Large intestine (tissue), 3 donors: ENCODE measurements around the gene VIPR2. TPM values are rescaled to one million over a fixed set of nuclear protein-coding genes. Genes with fewer than 3 reads are reported as not detected.

Experiments
- DNase-seq, 2 donors: peaks; one replicate each; pipeline versions ENCODE4 v3.0.0 to v3.0.0-alpha.2; 2013
- H3K27ac ChIP-seq: one replicate; pipeline ENCODE4 v1.5.1; 2013; ENCODE audit warnings: low read length
- H3K27me3 ChIP-seq: 2 replicates; pipeline ENCODE4 v1.6.1; 2013; ENCODE audit warnings: low read length; ENCODE audit not compliant: control insufficient read depth, insufficient read depth
- H3K36me3 ChIP-seq: 2 replicates; pipeline ENCODE4 v1.6.1; 2013; ENCODE audit warnings: low read length; ENCODE audit not compliant: control insufficient read depth, insufficient read depth
- H3K4me1 ChIP-seq: one replicate; pipeline ENCODE4 v1.6.1; 2013; ENCODE audit warnings: low read length; ENCODE audit not compliant: control insufficient read depth, insufficient read depth
- H3K4me3 ChIP-seq: one replicate; pipeline ENCODE4 v1.5.1; 2013; ENCODE audit warnings: low read length
- H3K9me3 ChIP-seq: one replicate; pipeline ENCODE4 v1.6.1; 2013; ENCODE audit warnings: mild to moderate bottlenecking, low read depth, low read length, moderate library complexity; ENCODE audit not compliant: control insufficient read depth
- WGBS: methylation state at CpG from one replicate; pipeline ENCODE4 v1.1.5; 2013; ENCODE audit warnings: low lambda C conversion rate; ENCODE audit not compliant: insufficient coverage; 5-methylcytosine and 5-hydroxymethylcytosine counted together
- polyA plus RNA-seq: library from polyadenylated mRNA; unstranded; fragments of 120-200 nt; gene quantifications from one replicate; pipeline ENCODE4 v1.2.1, GENCODE V29; 2013

VIPR2 gene
- polyA plus RNA-seq, 1 donor = 1.4 TPM

- Histone ChIP-seq H3K27me3 (no peaks in the 10 kb centered on the region), H3K4me1 (no peaks in the 10 kb centered on the region), H3K9me3 (no peaks in the 10 kb centered on the region), H3K4me3 (no peak overlapping the region), H3K27ac (no peak overlapping the region), H3K36me3 (no peaks in the 10 kb centered on the region)
- WGBS = 100% methylated on average over 1 of the region's 17 CpGs
- DNase-seq = no peak
These were observed 69.0 kb downstream of the VIPR2 start for GRCh38 chr7:159075563-159076238.

GRCh38 chr7:159071260-159071659, 73.4 kb downstream of the VIPR2 start:
- no peak overlapping the region for H3K27ac ChIP-seq
- H3K4me1 ChIP-seq = peaks cover 2% of the 10 kb centered on the region
- no peak overlapping the region for H3K4me3 ChIP-seq
- no peak for DNase-seq
- no CpG with 5 or more reads among the region's 6 CpGs for WGBS
- no peaks in the 10 kb centered on the region for H3K9me3 ChIP-seq
- H3K36me3 ChIP-seq = no peaks in the 10 kb centered on the region
- no peaks in the 10 kb centered on the region for H3K27me3 ChIP-seq

DNA sequence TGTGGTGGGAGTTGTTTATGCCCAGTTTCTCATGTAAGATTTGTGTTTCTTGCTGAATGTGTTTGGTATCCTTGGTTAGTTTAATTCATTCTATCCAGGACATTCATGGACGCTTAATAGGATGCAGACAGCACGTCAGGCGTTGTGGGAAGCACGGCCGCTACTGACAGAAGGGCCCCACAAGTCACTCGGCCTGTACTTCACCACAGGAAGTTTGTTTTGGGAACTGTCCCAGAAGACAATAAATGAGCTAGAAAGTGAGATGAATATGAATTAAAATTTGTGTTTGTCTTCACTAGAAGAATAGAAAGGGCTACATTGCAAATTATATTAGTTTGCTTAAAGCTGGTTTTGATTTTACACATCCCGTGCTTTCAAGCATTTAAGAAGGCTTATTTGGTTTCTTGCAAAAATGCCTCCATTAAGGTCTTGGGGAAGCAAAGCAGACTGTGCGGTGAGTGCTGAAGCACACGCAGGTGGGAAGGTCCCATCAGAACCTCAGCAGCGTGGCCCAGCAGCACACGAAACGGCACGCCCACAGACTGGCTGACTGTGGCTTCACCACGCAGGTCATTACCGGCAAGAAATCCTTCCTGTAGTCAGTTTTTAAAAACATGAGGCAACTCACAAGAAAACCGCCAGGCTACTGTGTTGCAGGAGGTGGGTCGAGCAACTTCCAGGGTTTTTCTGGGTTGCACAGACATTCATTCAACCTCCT, 74.1 kb downstream of the VIPR2 start:
- DNase-seq = no peak
- Histone ChIP-seq H3K9me3 (no peaks in the 10 kb centered on the region), H3K4me3 (no peak overlapping the region), H3K4me1 (peaks cover 2% of the 10 kb centered on the region), H3K27ac (no peak overlapping the region), H3K27me3 (no peaks in the 10 kb centered on the region), H3K36me3 (no peaks in the 10 kb centered on the region)
- no CpG with 5 or more reads among the region's 17 CpGs for WGBS

- peak overlapping the region; percentile 17 for H3K27ac ChIP-seq
- H3K9me3 ChIP-seq = peaks cover 3% of the 10 kb centered on the region
- no peak for DNase-seq
- peaks cover 2% of the 10 kb centered on the region for H3K4me1 ChIP-seq
- no peak overlapping the region for H3K4me3 ChIP-seq
- H3K36me3 ChIP-seq = no peaks in the 10 kb centered on the region
- no peaks in the 10 kb centered on the region for H3K27me3 ChIP-seq
- no CpG with 5 or more reads among the region's 14 CpGs for WGBS
These were observed 75.7 kb downstream of the VIPR2 start for GRCh38 chr7:159068893-159069448.

DNA sequence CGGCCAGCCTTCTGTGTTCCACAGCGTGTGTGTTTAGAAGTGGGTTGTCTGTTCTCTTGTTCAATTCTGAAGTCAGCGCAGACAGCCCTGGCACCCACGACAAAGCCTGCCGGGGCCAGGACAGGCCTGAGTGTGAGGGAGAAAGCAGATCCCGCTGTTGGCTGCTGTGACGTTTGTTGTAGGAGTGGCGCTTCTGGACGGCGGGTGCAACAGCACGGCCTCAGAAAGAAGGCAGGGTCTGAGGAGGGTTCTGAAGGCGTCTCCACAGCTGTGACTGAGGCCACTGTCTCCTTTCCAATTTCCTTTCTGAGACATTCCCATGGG, 76.2 kb downstream of the VIPR2 start:
- peak; percentile 30 to 31 for DNase-seq
- WGBS = no CpG with 5 or more reads among the region's 12 CpGs
- H3K4me1 ChIP-seq = peaks cover 2% of the 10 kb centered on the region
- peaks cover 4% of the 10 kb centered on the region for H3K9me3 ChIP-seq
- H3K36me3 ChIP-seq = no peaks in the 10 kb centered on the region
- H3K4me3 ChIP-seq = no peak overlapping the region
- no peaks in the 10 kb centered on the region for H3K27me3 ChIP-seq
- H3K27ac ChIP-seq = peak overlapping the region; percentile 17

- no CpG with 5 or more reads among the region's 13 CpGs for WGBS
- no peak overlapping the region for H3K27ac ChIP-seq
- no peak for DNase-seq
- peaks cover 9% of the 10 kb centered on the region for H3K9me3 ChIP-seq
- H3K4me1 ChIP-seq = peaks cover 2% of the 10 kb centered on the region
- no peaks in the 10 kb centered on the region for H3K36me3 ChIP-seq
- no peaks in the 10 kb centered on the region for H3K27me3 ChIP-seq
- H3K4me3 ChIP-seq = no peak overlapping the region
These were observed 76.8 kb downstream of the VIPR2 start for GRCh38 chr7:159067576-159068487.

DNA sequence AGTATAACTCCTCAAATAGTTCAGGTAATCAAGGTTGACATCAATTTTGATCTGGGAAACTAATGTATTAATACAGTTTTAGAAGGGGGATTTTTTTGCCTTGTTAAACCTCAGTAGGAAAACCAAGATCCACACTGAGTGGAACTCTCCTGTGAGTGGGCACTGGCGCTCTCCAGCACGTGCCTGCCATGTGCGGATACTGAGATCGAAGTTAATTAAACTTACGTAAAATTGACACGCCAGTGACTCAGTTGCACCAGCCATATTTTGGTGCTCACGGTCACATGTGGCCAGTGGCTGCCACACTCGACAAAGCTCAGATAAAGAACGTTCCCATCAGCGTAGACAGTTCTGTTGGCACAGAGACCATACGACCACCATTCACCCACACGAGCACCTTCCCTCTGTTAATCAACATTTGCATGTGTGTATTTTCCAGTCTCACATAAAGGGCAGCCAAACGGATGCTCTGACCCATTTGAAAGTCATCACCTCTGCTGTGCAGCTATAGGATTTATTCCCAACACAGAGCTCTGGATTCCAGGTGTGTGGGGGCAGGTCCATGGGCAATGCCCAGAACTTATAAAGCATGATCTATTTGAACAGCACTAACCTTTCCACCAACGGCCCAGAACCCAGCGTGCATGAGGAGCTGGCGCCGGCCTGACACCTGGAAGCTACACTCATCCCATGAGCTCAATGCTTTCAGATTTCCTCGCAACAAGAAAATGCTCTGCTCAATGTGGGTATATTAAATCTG, 77.7 kb downstream of the VIPR2 start:
- no peak overlapping the region for H3K27ac ChIP-seq
- no peak overlapping the region for H3K4me3 ChIP-seq
- peaks cover 2% of the 10 kb centered on the region for H3K4me1 ChIP-seq
- no peaks in the 10 kb centered on the region for H3K36me3 ChIP-seq
- WGBS = no CpG with 5 or more reads among the region's 18 CpGs
- no peak for DNase-seq
- peaks cover under 1% of the 10 kb centered on the region for H3K27me3 ChIP-seq
- H3K9me3 ChIP-seq = peaks cover 10% of the 10 kb centered on the region

- no CpG with 5 or more reads among the region's 26 CpGs for WGBS
- Histone ChIP-seq H3K4me3 (no peak overlapping the region), H3K36me3 (no peaks in the 10 kb centered on the region), H3K9me3 (peaks cover 16% of the 10 kb centered on the region), H3K27me3 (peaks cover 9% of the 10 kb centered on the region), H3K27ac (no peak overlapping the region), H3K4me1 (peaks cover 2% of the 10 kb centered on the region)
- DNase-seq = no peak
These were observed 78.7 kb downstream of the VIPR2 start for GRCh38 chr7:159065852-159066480.

GRCh38 chr7:159064816-159065510, 79.7 kb downstream of the VIPR2 start:
- no peaks in the 10 kb centered on the region for H3K36me3 ChIP-seq
- peaks cover 2% of the 10 kb centered on the region for H3K4me1 ChIP-seq
- no peak overlapping the region for H3K27ac ChIP-seq
- WGBS = no CpG with 5 or more reads among the region's 23 CpGs
- no peak overlapping the region for H3K4me3 ChIP-seq
- H3K27me3 ChIP-seq = peaks cover 11% of the 10 kb centered on the region
- peaks cover 16% of the 10 kb centered on the region for H3K9me3 ChIP-seq
- no peak for DNase-seq
